Endothelial cell of umbilical vein (primary cell): ENCODE measurements around the gene FGFR1OP2. TPM values are rescaled to one million over a fixed set of nuclear protein-coding genes. Genes with fewer than 3 reads are reported as not detected.

Experiments used
- BruUV-seq: library from RNA; stranded (reverse); fragments of 400-500 nt; replicated peaks from 2 replicates; lab custom pipeline; 2021; lab: Mats Ljungman, UMichigan
- CTCF ChIA-PET: fragments of 300-600, 350-600 bp; sonication (Branson Sonifier 250); formaldehyde crosslinking; loops from one replicate; lab custom pipeline; 2021; ENCODE audit warnings: antibody characterized with exemption, inconsistent platforms; lab: Charles Lee
- POLR2A ChIA-PET: fragments of 300-600, 350-600 bp; sonication (Branson Sonifier 250); formaldehyde crosslinking; loops from one replicate; lab custom pipeline; 2021; ENCODE audit warnings: antibody characterized with exemption, inconsistent platforms; lab: Charles Lee
- DNase-seq: peaks from one replicate; pipeline ENCODE4 v3.0.0-alpha.2; 2011; ENCODE audit warnings: low read depth, low spot score
- FAIRE-seq: peaks from 2 replicates; lab custom pipeline; 2011; peaks lifted over from hg19 to GRCh38; lab: Jason Lieb, UNC
- H2AFZ ChIP-seq: 2 replicates; pipeline ENCODE4 v1.6.0; 2012; ENCODE audit warnings: low read depth, low read length, control low read depth, inconsistent platforms
- H3K27ac ChIP-seq: 2 replicates; pipeline ENCODE4 v1.5.1; 2011; ENCODE audit warnings: low read depth, mild to moderate bottlenecking, control low read depth, low read length, moderate library complexity; ENCODE audit not compliant: insufficient read depth
- H3K27me3 ChIP-seq, 2 experiments: 2 replicates each; pipeline versions ENCODE4 v1.6.0 to v1.6.1; 2011; ENCODE audit warnings: low read length in 2 of 2, mixed read lengths in 1 of 2; ENCODE audit not compliant: control insufficient read depth in 2 of 2, insufficient read depth in 2 of 2
- H3K36me3 ChIP-seq, 2 experiments: 2 replicates in 1 of 2; 3 replicates in 1 of 2; pipeline ENCODE4 v1.5.1; 2011; ENCODE audit warnings: low read length in 2 of 2, mild to moderate bottlenecking in 1 of 2, moderate library complexity in 1 of 2; ENCODE audit not compliant: control insufficient read depth in 2 of 2, insufficient read depth in 2 of 2; ENCODE audit errors: extremely low read depth in 1 of 2
- H3K4me1 ChIP-seq: 3 replicates; pipeline ENCODE4 v1.5.1; 2011; ENCODE audit warnings: mild to moderate bottlenecking, low read length; ENCODE audit not compliant: control insufficient read depth, insufficient read depth; ENCODE audit errors: extremely low read depth
- H3K4me2 ChIP-seq: 2 replicates; pipeline ENCODE4 v1.6.1; 2011; ENCODE audit warnings: low read length, control low read depth, mixed read lengths; ENCODE audit not compliant: insufficient read depth
- H3K4me3 ChIP-seq, 3 experiments: fragments of 200-600 bp in 1 of 3; sonication (generic), shearing (Covaris generic) in 1 of 3; replicated peaks in 1 of 3; 2 replicates each; pipeline ENCODE4 v1.5.1; 2011 to 2016; ENCODE audit warnings: control low read depth in 3 of 3, low read length in 3 of 3, mild to moderate bottlenecking in 2 of 3, inconsistent platforms in 1 of 3, low read depth in 1 of 3, moderate library complexity in 1 of 3; ENCODE audit not compliant: insufficient read depth in 1 of 3
- H3K79me2 ChIP-seq: 2 replicates; pipeline ENCODE4 v1.6.0; 2012; ENCODE audit warnings: low read length, inconsistent platforms; ENCODE audit not compliant: control insufficient read depth, insufficient read depth
- H3K9ac ChIP-seq: replicated peaks from 2 replicates; pipeline ENCODE3; 2011; ENCODE audit warnings: low read length, control low read depth; ENCODE audit not compliant: insufficient read depth; ENCODE audit errors: extremely low read depth
- H3K9me1 ChIP-seq: replicated peaks from 3 replicates; pipeline ENCODE4 v1.6.0; 2011; ENCODE audit warnings: mild to moderate bottlenecking, low read length; ENCODE audit not compliant: control insufficient read depth, insufficient read depth; ENCODE audit errors: extremely low read depth
- H3K9me3 ChIP-seq: replicated peaks from 2 replicates; pipeline ENCODE4 v1.5.1; 2012; ENCODE audit warnings: low read length, inconsistent platforms; ENCODE audit not compliant: control insufficient read depth, insufficient read depth
- H4K20me1 ChIP-seq: replicated peaks from 2 replicates; pipeline ENCODE3; 2011; ENCODE audit warnings: mild to moderate bottlenecking, low read length; ENCODE audit not compliant: control insufficient read depth, insufficient read depth; ENCODE audit errors: extremely low read depth
- EZH2 ChIP-seq: IDR thresholded peaks from 2 replicates; pipeline ENCODE4 v1.6.1; 2012; ENCODE audit warnings: borderline replicate concordance, low read depth, mild to moderate bottlenecking, moderate library complexity, low read length, inconsistent platforms; ENCODE audit not compliant: severe bottlenecking
- FOS ChIP-seq: IDR thresholded peaks from 2 replicates; pipeline ENCODE4 v1.6.1; 2011; ENCODE audit warnings: mild to moderate bottlenecking, low read length, moderate library complexity, borderline replicate concordance; ENCODE audit not compliant: insufficient read depth
- GATA2 ChIP-seq: IDR thresholded peaks from 2 replicates; pipeline ENCODE4 v1.7.0; 2011; ENCODE audit warnings: low read depth, mild to moderate bottlenecking, moderate library complexity, mixed read lengths, low read length; ENCODE audit not compliant: insufficient read length, insufficient read depth
- JUN ChIP-seq: IDR thresholded peaks from 2 replicates; pipeline ENCODE4 v1.6.1; 2011; ENCODE audit warnings: borderline replicate concordance, low read depth; ENCODE audit not compliant: insufficient read length, insufficient read depth
- MAX ChIP-seq: IDR thresholded peaks from 2 replicates; pipeline ENCODE4 v1.6.1; 2011; ENCODE audit not compliant: insufficient read depth, insufficient read length
- MYC ChIP-seq: IDR thresholded peaks from one replicate; pipeline ENCODE4 v1.6.1; 2011; ENCODE audit warnings: mild to moderate bottlenecking, low read depth, low read length
- POLR2A ChIP-seq: IDR thresholded peaks from 2 replicates; pipeline ENCODE4 v1.6.1; 2012; ENCODE audit warnings: low read depth, mild to moderate bottlenecking, control low read depth, low read length
- POLR2AphosphoS5 ChIP-seq: IDR thresholded peaks from 2 replicates; pipeline ENCODE4 v1.6.1; 2012; ENCODE audit warnings: low read depth, mild to moderate bottlenecking, control low read depth, low read length, moderate library complexity; ENCODE audit not compliant: insufficient read depth
- dilution Hi-C: fragments of 300-500 bp; cut with MboI; formaldehyde crosslinking; loops from one replicate; pipeline ENCODE4 v1.15.0; 2019; ENCODE audit warnings: low sequenced_read_pairs; ENCODE audit not compliant: extremely low pct_ligation_motif_present
- intact Hi-C: fragments of 100-400 bp; cut with micrococcal nuclease; formaldehyde crosslinking; loops from one replicate; pipeline ENCODE4 v1.10.0; 2022
- polyA plus RNA-seq, 4 experiments: library from polyadenylated mRNA; depleted of rRNA in 3 of 4; stranded (reverse) in 3 of 4; unstranded in 1 of 4; fragments of >200 nt; gene quantifications; 2 replicates each; pipeline versions ENCODE4 v1.2.1 to v1.2.3, GENCODE V29; 2011 to 2012; ENCODE audit warnings: missing spikeins in 1 of 4
- total RNA-seq: library from RNA; stranded (reverse); gene quantifications from 2 replicates; pipeline ENCODE4 v1.2.3, GENCODE V29; 2021
- TF ChIP-seq, protein P1 (sequence below), 2 donors: IDR thresholded peaks; 1 replicate in 1 of 2; 2 replicates in 1 of 2; pipeline ENCODE4 v1.5.1; 2011; ENCODE audit warnings: low read length in 2 of 2, mild to moderate bottlenecking in 2 of 2, moderate library complexity in 2 of 2, control low read depth in 1 of 2, inconsistent platforms in 1 of 2, low read depth in 1 of 2; ENCODE audit not compliant: insufficient read depth in 1 of 2; ENCODE audit errors: extremely low read depth in 1 of 2

FGFR1OP2 gene
- total and polyA plus RNA-seq, 2 donors (not counting 3 experiments of a cell fraction or from before 2014, with no cell fraction given), result 22.7 to 49.3 TPM

DNA sequence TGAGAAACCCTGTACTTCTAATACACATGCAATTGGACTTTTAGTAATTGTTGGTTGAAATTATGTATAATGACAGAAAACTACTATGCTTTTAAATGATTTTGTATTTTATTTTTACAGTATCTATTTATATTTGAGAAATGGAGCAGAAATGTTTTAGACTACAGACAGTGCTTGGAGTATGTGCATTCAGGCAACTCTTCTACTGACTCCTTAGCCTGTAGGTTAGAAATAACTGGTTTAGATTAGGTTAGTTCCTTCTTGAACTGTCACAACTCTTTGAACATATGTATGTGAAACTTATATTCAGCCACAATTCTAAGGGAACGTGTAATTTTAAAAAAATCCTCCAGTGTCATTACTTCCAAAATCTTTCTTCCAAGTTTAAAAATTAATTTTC, 1.7 kb downstream of the FGFR1OP2 start:
- Histone ChIP-seq H3K9ac (peak overlapping the region; percentile 86), H3K27me3 (no peaks in the 10 kb centered on the region), H3K9me1 (no peaks in the 10 kb centered on the region), H3K36me3 (no peaks in the 10 kb centered on the region), H4K20me1 (peaks cover 4% of the 10 kb centered on the region), H3K27ac (no peak overlapping the region), H2AFZ (no peak overlapping the region), H3K4me2 (peak overlapping the region; percentile 90), H3K79me2 (peaks cover 89% of the 10 kb centered on the region), H3K4me3 (peak overlapping the region in 2 of 3 experiments; percentile 88 to 94), H3K4me1 (peaks cover 51% of the 10 kb centered on the region), H3K9me3 (no peaks in the 10 kb centered on the region)
- intact Hi-C loops (loop anchor here (5.0 to 10.0 kb wide), 2 partner anchors 355 to 762 kb away; no protein-coding TSS in a partner anchor), dilution Hi-C loops (no loop called here)
- FAIRE-seq (no peak), DNase-seq (no peak)
- CTCF ChIA-PET, result interaction anchor here (1.0 to 1.7 kb wide), 2 partner anchors 351 to 366 kb away, joined by 3 to 6 read pairs; no protein-coding TSS in a partner anchor
- POLR2A ChIA-PET, result no interaction called here
- TF ChIP-seq POLR2A, result no peak
- no peak for TF ChIP-seq MAX
- TF ChIP-seq GATA2, result no peak
- no peak for TF ChIP-seq EZH2
- TF ChIP-seq POLR2AphosphoS5, result no peak
- TF ChIP-seq JUN, result no peak
- TF ChIP-seq FOS, result no peak
- TF ChIP-seq, protein P1, sequence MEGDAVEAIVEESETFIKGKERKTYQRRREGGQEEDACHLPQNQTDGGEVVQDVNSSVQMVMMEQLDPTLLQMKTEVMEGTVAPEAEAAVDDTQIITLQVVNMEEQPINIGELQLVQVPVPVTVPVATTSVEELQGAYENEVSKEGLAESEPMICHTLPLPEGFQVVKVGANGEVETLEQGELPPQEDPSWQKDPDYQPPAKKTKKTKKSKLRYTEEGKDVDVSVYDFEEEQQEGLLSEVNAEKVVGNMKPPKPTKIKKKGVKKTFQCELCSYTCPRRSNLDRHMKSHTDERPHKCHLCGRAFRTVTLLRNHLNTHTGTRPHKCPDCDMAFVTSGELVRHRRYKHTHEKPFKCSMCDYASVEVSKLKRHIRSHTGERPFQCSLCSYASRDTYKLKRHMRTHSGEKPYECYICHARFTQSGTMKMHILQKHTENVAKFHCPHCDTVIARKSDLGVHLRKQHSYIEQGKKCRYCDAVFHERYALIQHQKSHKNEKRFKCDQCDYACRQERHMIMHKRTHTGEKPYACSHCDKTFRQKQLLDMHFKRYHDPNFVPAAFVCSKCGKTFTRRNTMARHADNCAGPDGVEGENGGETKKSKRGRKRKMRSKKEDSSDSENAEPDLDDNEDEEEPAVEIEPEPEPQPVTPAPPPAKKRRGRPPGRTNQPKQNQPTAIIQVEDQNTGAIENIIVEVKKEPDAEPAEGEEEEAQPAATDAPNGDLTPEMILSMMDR (IDR thresholded peaks at IDR 0.05; ENCODE audit: extremely low read depth in 1 of 2, insufficient read depth in 1 of 2, low read depth in 1 of 2, low read length in 2 of 2), result no peak
- no peak for TF ChIP-seq MYC
- no TSS peak for BruUV-seq
